ENCODE measurements around the gene LAMTOR4.
"Not testable (repeated sequence)": the region's sequence is repeated elsewhere in the genome, so short reads cannot be mapped to it uniquely, and the experiment has no call there.

Gene LAMTOR4

DNA sequence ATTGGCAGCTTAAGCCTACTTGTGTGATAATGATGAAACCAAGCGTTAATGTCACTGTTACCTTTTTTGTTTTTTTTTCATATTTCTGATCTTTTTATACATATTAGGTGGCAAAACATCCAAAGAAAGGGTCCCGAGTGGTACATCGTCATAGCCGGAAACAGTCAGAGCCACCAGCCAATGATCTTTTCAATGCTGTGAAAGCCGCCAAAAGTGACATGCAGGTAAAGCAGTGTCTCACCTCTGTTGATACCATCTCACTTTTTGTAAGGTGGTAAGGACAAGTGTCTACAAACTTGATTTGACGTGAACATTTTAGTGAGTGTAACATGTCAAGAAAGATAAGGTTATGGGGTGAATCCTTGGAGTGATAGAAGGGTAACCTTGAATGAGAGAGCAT, 33.9 kb downstream of the LAMTOR4 start:
- H3K27me3 ChIP-seq (ENCODE audit: control insufficient read depth in 3 of 3, insufficient read depth in 3 of 3, low read depth in 1 of 3, low read length in 3 of 3); H3K79me1 ChIP-seq (ENCODE audit: low read depth, low read length): not testable (repeated sequence)
- no CpG with 5 or more reads among the region's 6 CpGs for WGBS, 2 donors (ENCODE audit: extremely low coverage in 2 of 2, insufficient read length in 2 of 2, insufficient replicate concordance in 1 of 2)

DNA sequence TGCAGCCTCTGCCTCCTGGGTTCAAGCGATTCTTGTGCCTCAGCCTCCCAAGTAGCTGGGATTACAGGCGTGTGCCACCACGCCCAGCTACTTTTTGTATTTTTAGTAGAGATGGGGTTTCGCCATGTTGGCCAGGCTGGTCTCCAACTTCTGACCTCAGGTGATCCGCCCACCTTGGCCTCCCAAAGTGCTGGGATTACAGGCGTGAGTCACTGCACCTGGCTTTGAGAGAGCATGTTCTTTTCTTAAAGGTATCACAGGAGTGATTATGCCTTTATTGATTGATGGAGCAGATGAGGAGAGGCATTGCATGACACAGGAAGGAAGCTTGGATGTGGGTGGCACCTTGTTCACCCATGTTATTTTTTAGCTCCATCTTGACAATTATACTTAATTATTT, 34.4 kb downstream of the LAMTOR4 start:
- not testable (repeated sequence) for H3K27me3 ChIP-seq (ENCODE audit: control insufficient read depth in 3 of 3, insufficient read depth in 3 of 3, low read depth in 1 of 3, low read length in 3 of 3); H3K36me3 ChIP-seq (replicated peaks in 1 of 2; ENCODE audit: control insufficient read depth in 2 of 2, insufficient read depth in 2 of 2, low read length in 2 of 2); H3K4me3 ChIP-seq (ENCODE audit: low read length in 2 of 2); H2BK12ac ChIP-seq (ENCODE audit: low read length); H3K4me1 ChIP-seq (ENCODE audit: control insufficient read depth in 2 of 2, insufficient read depth in 1 of 2, low read depth in 1 of 2, low read length in 2 of 2); H3K4me2 ChIP-seq (ENCODE audit: insufficient read depth, low read length, poor library complexity, severe bottlenecking); H2BK120ac ChIP-seq (ENCODE audit: low read depth, low read length); H4K91ac ChIP-seq (ENCODE audit: low read depth, low read length, poor library complexity); H3K9ac ChIP-seq (ENCODE audit: low read depth, low read length, poor library complexity); H3K18ac ChIP-seq (ENCODE audit: low read length); H2AK5ac ChIP-seq (ENCODE audit: low read depth, low read length); H3K14ac ChIP-seq (ENCODE audit: low read length); H3K27ac ChIP-seq (replicated peaks; ENCODE audit: low read length); H2BK15ac ChIP-seq (ENCODE audit: low read length); H3K4ac ChIP-seq (ENCODE audit: low read length); DNase-seq (ENCODE audit: low spot score); H3K9me3 ChIP-seq (replicated peaks in 1 of 2; ENCODE audit: control insufficient read depth in 2 of 2, insufficient read depth in 1 of 2, low read depth in 1 of 2, low read length in 2 of 2); H2AFZ ChIP-seq (ENCODE audit: low read length); H3K23ac ChIP-seq (ENCODE audit: low read depth, low read length, poor library complexity); H3K79me1 ChIP-seq (ENCODE audit: low read depth, low read length); H2BK5ac ChIP-seq (ENCODE audit: low read length); H4K8ac ChIP-seq (ENCODE audit: low read depth, low read length)
- no CpG with 5 or more reads among the region's 6 CpGs for WGBS, 2 donors (ENCODE audit: extremely low coverage in 2 of 2, insufficient read length in 2 of 2, insufficient replicate concordance in 1 of 2)

More for the DNA sequence above, 33.9 kb downstream of the LAMTOR4 start:
- not testable (repeated sequence) for H4K8ac ChIP-seq (ENCODE audit: low read depth, low read length); H3K18ac ChIP-seq (ENCODE audit: low read length); H2AFZ ChIP-seq (ENCODE audit: low read length); H3K23ac ChIP-seq (ENCODE audit: low read depth, low read length, poor library complexity); H2BK15ac ChIP-seq (ENCODE audit: low read length); H3K9ac ChIP-seq (ENCODE audit: low read depth, low read length, poor library complexity); H3K27ac ChIP-seq (replicated peaks; ENCODE audit: low read length); H3K36me3 ChIP-seq (replicated peaks in 1 of 2; ENCODE audit: control insufficient read depth in 2 of 2, insufficient read depth in 2 of 2, low read length in 2 of 2); H2BK5ac ChIP-seq (ENCODE audit: low read length); H3K9me3 ChIP-seq (replicated peaks in 1 of 2; ENCODE audit: control insufficient read depth in 2 of 2, insufficient read depth in 1 of 2, low read depth in 1 of 2, low read length in 2 of 2); H3K14ac ChIP-seq (ENCODE audit: low read length); H2AK5ac ChIP-seq (ENCODE audit: low read depth, low read length); H3K4me3 ChIP-seq (ENCODE audit: low read length in 2 of 2); DNase-seq (ENCODE audit: low spot score); H2BK120ac ChIP-seq (ENCODE audit: low read depth, low read length); H3K4me1 ChIP-seq (ENCODE audit: control insufficient read depth in 2 of 2, insufficient read depth in 1 of 2, low read depth in 1 of 2, low read length in 2 of 2); H4K91ac ChIP-seq (ENCODE audit: low read depth, low read length, poor library complexity); H2BK12ac ChIP-seq (ENCODE audit: low read length); H3K4ac ChIP-seq (ENCODE audit: low read length); H3K4me2 ChIP-seq (ENCODE audit: insufficient read depth, low read length, poor library complexity, severe bottlenecking)

DNA sequence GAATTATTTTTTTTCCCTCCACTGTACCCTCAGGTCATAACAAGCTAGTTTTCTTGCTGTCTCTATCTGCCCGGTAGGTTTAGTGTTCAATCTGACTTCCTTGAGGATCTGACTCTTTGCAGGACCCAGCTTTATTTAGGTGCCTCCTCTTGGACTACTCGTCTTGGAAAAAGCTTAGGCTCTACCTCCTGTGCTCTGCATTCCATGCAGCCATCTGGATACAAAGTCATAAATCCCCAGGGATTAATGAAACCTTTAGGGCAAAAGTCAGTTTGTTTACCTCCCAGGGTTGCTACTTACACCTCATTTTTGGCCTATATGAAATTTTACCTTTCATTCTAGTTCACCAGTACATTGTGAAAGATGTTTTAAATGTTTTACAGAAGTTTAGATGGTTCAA, 37.0 kb downstream of the LAMTOR4 start:
- no peak overlapping the region for H4K91ac ChIP-seq (ENCODE audit: low read depth, low read length, poor library complexity)
- H2AK5ac ChIP-seq (ENCODE audit: low read depth, low read length), result no peak overlapping the region
- WGBS, 2 donors (ENCODE audit: extremely low coverage in 2 of 2, insufficient read length in 2 of 2, insufficient replicate concordance in 1 of 2), result no CpG with 5 or more reads among the region's 2 CpGs
- H2AFZ ChIP-seq (ENCODE audit: low read length), result no peak overlapping the region
- no peak overlapping the region for H4K8ac ChIP-seq (ENCODE audit: low read depth, low read length)
- no peak overlapping the region for H2BK12ac ChIP-seq (ENCODE audit: low read length)
- no peaks in the 10 kb centered on the region for H3K27me3 ChIP-seq (ENCODE audit: control insufficient read depth in 3 of 3, insufficient read depth in 3 of 3, low read depth in 1 of 3, low read length in 3 of 3)
- H3K9me3 ChIP-seq (replicated peaks in 1 of 2; ENCODE audit: control insufficient read depth in 2 of 2, insufficient read depth in 1 of 2, low read depth in 1 of 2, low read length in 2 of 2), result no peaks in the 10 kb centered on the region
- H3K14ac ChIP-seq (ENCODE audit: low read length), result no peak overlapping the region
- H3K4ac ChIP-seq (ENCODE audit: low read length), result no peak overlapping the region
- H3K23ac ChIP-seq (ENCODE audit: low read depth, low read length, poor library complexity), result no peak overlapping the region
- no peak overlapping the region for H3K9ac ChIP-seq (ENCODE audit: low read depth, low read length, poor library complexity)
- H3K4me2 ChIP-seq (ENCODE audit: insufficient read depth, low read length, poor library complexity, severe bottlenecking), result no peak overlapping the region
- no peak overlapping the region for H3K18ac ChIP-seq (ENCODE audit: low read length)
- H3K79me1 ChIP-seq (ENCODE audit: low read depth, low read length), result no peaks in the 10 kb centered on the region
- no peak overlapping the region for H3K4me3 ChIP-seq (ENCODE audit: low read length in 2 of 2)
- no peak overlapping the region for H2BK15ac ChIP-seq (ENCODE audit: low read length)
- no peak overlapping the region for H2BK5ac ChIP-seq (ENCODE audit: low read length)
- no peak overlapping the region for H2BK120ac ChIP-seq (ENCODE audit: low read depth, low read length)
- H3K4me1 ChIP-seq (ENCODE audit: control insufficient read depth in 2 of 2, insufficient read depth in 1 of 2, low read depth in 1 of 2, low read length in 2 of 2), result no peaks in the 10 kb centered on the region
- no peaks in the 10 kb centered on the region for H3K36me3 ChIP-seq (replicated peaks in 1 of 2; ENCODE audit: control insufficient read depth in 2 of 2, insufficient read depth in 2 of 2, low read length in 2 of 2)
- DNase-seq (ENCODE audit: low spot score), result no peak
- H3K27ac ChIP-seq (replicated peaks; ENCODE audit: low read length), result no peak overlapping the region

DNA sequence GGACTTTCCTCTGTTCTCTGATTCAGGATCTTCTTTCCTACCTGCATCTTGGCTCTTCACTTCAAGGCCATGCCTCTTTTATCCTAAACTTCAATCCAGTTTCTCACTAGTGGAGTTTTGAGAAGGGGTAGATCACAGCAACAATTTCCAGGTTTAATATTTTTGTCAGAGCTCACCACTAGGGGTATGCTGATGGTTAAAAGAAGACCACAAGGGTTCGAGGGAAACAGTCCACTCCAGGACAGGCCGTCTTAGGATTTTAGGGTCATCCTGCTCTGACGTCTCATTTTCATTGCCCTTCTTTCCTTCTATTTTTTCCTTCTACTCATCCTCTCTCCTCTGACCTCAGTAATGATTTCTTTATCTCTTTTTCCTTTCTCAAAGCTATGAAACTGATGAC, 40.3 kb downstream of the LAMTOR4 start:
- no peak overlapping the region for H3K4me3 ChIP-seq (ENCODE audit: low read length in 2 of 2)
- H3K9me3 ChIP-seq (replicated peaks in 1 of 2; ENCODE audit: control insufficient read depth in 2 of 2, insufficient read depth in 1 of 2, low read depth in 1 of 2, low read length in 2 of 2), result no peaks in the 10 kb centered on the region
- no peak overlapping the region for H3K18ac ChIP-seq (ENCODE audit: low read length)
- no peaks in the 10 kb centered on the region for H3K4me1 ChIP-seq (ENCODE audit: control insufficient read depth in 2 of 2, insufficient read depth in 1 of 2, low read depth in 1 of 2, low read length in 2 of 2)
- H3K27me3 ChIP-seq (ENCODE audit: control insufficient read depth in 3 of 3, insufficient read depth in 3 of 3, low read depth in 1 of 3, low read length in 3 of 3), result no peaks in the 10 kb centered on the region
- no peak overlapping the region for H3K9ac ChIP-seq (ENCODE audit: low read depth, low read length, poor library complexity)
- no peak overlapping the region for H3K4me2 ChIP-seq (ENCODE audit: insufficient read depth, low read length, poor library complexity, severe bottlenecking)
- H3K23ac ChIP-seq (ENCODE audit: low read depth, low read length, poor library complexity), result no peak overlapping the region
- no CpG with 5 or more reads among the region's 3 CpGs for WGBS, 2 donors (ENCODE audit: extremely low coverage in 2 of 2, insufficient read length in 2 of 2, insufficient replicate concordance in 1 of 2)
- H2AFZ ChIP-seq (ENCODE audit: low read length), result no peak overlapping the region
- no peak overlapping the region for H3K27ac ChIP-seq (replicated peaks; ENCODE audit: low read length)
- H2BK5ac ChIP-seq (ENCODE audit: low read length), result no peak overlapping the region
- no peak overlapping the region for H3K14ac ChIP-seq (ENCODE audit: low read length)
- no peak overlapping the region for H4K8ac ChIP-seq (ENCODE audit: low read depth, low read length)
- no peak overlapping the region for H2BK15ac ChIP-seq (ENCODE audit: low read length)
- H4K91ac ChIP-seq (ENCODE audit: low read depth, low read length, poor library complexity), result no peak overlapping the region
- H2BK12ac ChIP-seq (ENCODE audit: low read length), result no peak overlapping the region
- no peak overlapping the region for H3K4ac ChIP-seq (ENCODE audit: low read length)
- H2BK120ac ChIP-seq (ENCODE audit: low read depth, low read length), result no peak overlapping the region
- H3K79me1 ChIP-seq (ENCODE audit: low read depth, low read length), result no peaks in the 10 kb centered on the region
- no peaks in the 10 kb centered on the region for H3K36me3 ChIP-seq (replicated peaks in 1 of 2; ENCODE audit: control insufficient read depth in 2 of 2, insufficient read depth in 2 of 2, low read length in 2 of 2)
- no peak for DNase-seq (ENCODE audit: low spot score)
- no peak overlapping the region for H2AK5ac ChIP-seq (ENCODE audit: low read depth, low read length)

Measured in neuronal stem cell (in vitro differentiated cells).